Ishikawa (cell line): ENCODE data around the gene DPH7.
A peak's percentile ranks its signal among the peaks of the same experiment; 100 is the strongest.

ENCODE experiments used
- CEBPB ChIP-seq: IDR thresholded peaks from 2 replicates; pipeline ENCODE4 v1.6.1; 2012
- CREB1 ChIP-seq: IDR thresholded peaks from 2 replicates; pipeline ENCODE4 v1.6.1; 2012; ENCODE audit warnings: low read depth
- EGR1 ChIP-seq: IDR thresholded peaks from 2 replicates; pipeline ENCODE4 v1.6.1; 2012
- EP300 ChIP-seq: IDR thresholded peaks from 2 replicates; pipeline ENCODE4 v1.6.1; 2012; ENCODE audit warnings: borderline replicate concordance
- FOXM1 ChIP-seq: IDR thresholded peaks from 2 replicates; pipeline ENCODE4 v1.6.1; 2012; ENCODE audit warnings: low read depth, borderline replicate concordance
- NFIC ChIP-seq: IDR thresholded peaks from 2 replicates; pipeline ENCODE4 v1.6.1; 2012
- RAD21 ChIP-seq: IDR thresholded peaks from 2 replicates; pipeline ENCODE4 v1.6.1; 2012; ENCODE audit warnings: low read depth
- TAF1 ChIP-seq: IDR thresholded peaks from 2 replicates; pipeline ENCODE4 v1.6.1; 2012; ENCODE audit warnings: low read depth, mild to moderate bottlenecking
- TCF12 ChIP-seq: IDR thresholded peaks from 2 replicates; pipeline ENCODE4 v1.6.1; 2012; ENCODE audit warnings: low read depth
- TEAD4 ChIP-seq: IDR thresholded peaks from 2 replicates; pipeline ENCODE4 v1.6.1; 2012
- USF1 ChIP-seq: IDR thresholded peaks from 2 replicates; pipeline ENCODE4 v1.6.1; 2012
- YY1 ChIP-seq: IDR thresholded peaks from 2 replicates; pipeline ENCODE4 v1.6.1; 2012; ENCODE audit warnings: low read depth
- ZBTB7A ChIP-seq: IDR thresholded peaks from 2 replicates; pipeline ENCODE4 v1.6.1; 2012; ENCODE audit warnings: low read depth
- TF ChIP-seq, protein P1 (sequence below): IDR thresholded peaks from 2 replicates; pipeline ENCODE4 v1.6.1; 2012
- TF ChIP-seq, protein P2 (sequence below): IDR thresholded peaks from 2 replicates; pipeline ENCODE4 v1.6.1; 2012; ENCODE audit warnings: low read depth, mild to moderate bottlenecking

DPH7 gene

DNA sequence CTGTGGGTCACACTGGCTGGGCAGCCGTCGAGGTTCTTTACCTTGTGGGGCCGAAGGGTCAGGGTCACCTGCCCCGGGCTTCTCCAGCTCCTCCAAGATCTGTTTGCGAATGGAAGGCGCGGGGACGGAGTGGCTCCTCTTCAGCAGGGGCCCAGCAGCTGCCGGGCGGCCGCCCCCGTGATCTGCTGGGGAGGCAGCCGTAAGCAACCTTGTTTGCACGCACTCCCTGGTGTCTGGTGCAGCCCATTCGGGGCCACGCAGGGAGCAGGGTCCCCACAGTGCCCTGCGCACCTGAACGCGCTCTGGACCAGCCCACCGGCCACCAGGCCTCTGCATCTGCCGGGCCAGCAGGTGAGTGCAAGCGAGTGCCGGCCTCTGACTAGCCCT is 63.4 kb downstream of the DPH7 start:
- TF ChIP-seq ZBTB7A, result no peak
- no peak for TF ChIP-seq EGR1
- no peak for TF ChIP-seq TEAD4
- no peak for TF ChIP-seq TCF12

DNA sequence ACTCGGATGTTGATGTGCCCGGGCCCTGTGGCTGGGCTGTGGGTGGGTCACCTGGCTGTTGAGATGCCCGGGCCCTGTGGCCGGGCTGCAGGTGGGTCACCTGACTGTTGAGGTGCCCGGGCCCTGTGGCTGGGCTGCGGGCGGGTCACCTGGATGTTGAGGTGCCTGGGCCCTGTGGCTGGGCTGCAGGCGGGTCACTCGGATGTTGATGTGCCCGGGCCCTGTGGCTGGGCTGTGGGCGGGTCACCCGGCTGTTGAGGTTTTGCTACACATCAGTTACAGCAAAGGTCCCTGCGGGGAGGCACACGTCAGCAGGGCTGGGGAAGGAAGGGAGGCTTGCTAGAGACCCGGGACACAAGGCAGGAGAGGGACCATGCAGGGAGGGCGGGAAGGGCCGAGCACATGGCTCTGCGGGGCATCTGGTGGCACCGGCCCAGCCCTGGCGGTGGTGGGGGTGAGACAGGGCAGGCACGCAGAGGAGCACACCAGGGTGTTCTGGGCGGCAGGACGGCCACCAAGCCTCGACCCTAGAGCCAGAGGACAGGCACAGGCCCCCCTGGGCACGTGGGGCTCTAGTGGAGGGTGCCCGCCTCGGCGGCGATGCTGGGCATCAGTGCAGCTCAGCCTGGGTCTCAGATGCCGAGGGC is 63.9 kb downstream of the DPH7 start:
- TF ChIP-seq TCF12, result no peak
- no peak for TF ChIP-seq EGR1
- no peak for TF ChIP-seq CEBPB
- no peak for TF ChIP-seq FOXM1
- no peak for TF ChIP-seq USF1
- TF ChIP-seq NFIC, result no peak

- TF ChIP-seq TEAD4, result no peak
- no peak for TF ChIP-seq CREB1
- TF ChIP-seq FOXM1, result no peak
- TF ChIP-seq NFIC, result no peak
- TF ChIP-seq EGR1, result no peak
- TF ChIP-seq, protein P1, sequence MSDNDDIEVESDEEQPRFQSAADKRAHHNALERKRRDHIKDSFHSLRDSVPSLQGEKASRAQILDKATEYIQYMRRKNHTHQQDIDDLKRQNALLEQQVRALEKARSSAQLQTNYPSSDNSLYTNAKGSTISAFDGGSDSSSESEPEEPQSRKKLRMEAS, result no peak
- TF ChIP-seq RAD21, result no peak
- TF ChIP-seq EP300, result no peak
- no peak for TF ChIP-seq YY1
- no peak for TF ChIP-seq CEBPB
- TF ChIP-seq, protein P2, sequence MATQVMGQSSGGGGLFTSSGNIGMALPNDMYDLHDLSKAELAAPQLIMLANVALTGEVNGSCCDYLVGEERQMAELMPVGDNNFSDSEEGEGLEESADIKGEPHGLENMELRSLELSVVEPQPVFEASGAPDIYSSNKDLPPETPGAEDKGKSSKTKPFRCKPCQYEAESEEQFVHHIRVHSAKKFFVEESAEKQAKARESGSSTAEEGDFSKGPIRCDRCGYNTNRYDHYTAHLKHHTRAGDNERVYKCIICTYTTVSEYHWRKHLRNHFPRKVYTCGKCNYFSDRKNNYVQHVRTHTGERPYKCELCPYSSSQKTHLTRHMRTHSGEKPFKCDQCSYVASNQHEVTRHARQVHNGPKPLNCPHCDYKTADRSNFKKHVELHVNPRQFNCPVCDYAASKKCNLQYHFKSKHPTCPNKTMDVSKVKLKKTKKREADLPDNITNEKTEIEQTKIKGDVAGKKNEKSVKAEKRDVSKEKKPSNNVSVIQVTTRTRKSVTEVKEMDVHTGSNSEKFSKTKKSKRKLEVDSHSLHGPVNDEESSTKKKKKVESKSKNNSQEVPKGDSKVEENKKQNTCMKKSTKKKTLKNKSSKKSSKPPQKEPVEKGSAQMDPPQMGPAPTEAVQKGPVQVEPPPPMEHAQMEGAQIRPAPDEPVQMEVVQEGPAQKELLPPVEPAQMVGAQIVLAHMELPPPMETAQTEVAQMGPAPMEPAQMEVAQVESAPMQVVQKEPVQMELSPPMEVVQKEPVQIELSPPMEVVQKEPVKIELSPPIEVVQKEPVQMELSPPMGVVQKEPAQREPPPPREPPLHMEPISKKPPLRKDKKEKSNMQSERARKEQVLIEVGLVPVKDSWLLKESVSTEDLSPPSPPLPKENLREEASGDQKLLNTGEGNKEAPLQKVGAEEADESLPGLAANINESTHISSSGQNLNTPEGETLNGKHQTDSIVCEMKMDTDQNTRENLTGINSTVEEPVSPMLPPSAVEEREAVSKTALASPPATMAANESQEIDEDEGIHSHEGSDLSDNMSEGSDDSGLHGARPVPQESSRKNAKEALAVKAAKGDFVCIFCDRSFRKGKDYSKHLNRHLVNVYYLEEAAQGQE, result no peak
Measured at GRCh38 chr9:137511758-137512463, 66.8 kb downstream of the DPH7 start.

- TF ChIP-seq RAD21 (no peak), TCF12 (no peak), ZBTB7A (no peak), CEBPB (no peak), TAF1 (no peak)
Measured at GRCh38 chr9:137509198-137509597, 69.5 kb downstream of the DPH7 start.

GRCh38 chr9:137506702-137507171 is 72.0 kb downstream of the DPH7 start:
- no peak for TF ChIP-seq CEBPB
- TF ChIP-seq TAF1, result no peak
- TF ChIP-seq TEAD4, result no peak
- no peak for TF ChIP-seq USF1
- no peak for TF ChIP-seq ZBTB7A
- TF ChIP-seq FOXM1, result no peak
- TF ChIP-seq, protein P1, result no peak; the same call in 1 of the 2 replicates
- TF ChIP-seq, protein P2, result no peak
- no peak for TF ChIP-seq CREB1
- no peak for TF ChIP-seq YY1
- no peak for TF ChIP-seq EGR1
- TF ChIP-seq NFIC, result no peak
- TF ChIP-seq RAD21, result no peak
- TF ChIP-seq TCF12, result no peak
- no peak for TF ChIP-seq EP300

DNA sequence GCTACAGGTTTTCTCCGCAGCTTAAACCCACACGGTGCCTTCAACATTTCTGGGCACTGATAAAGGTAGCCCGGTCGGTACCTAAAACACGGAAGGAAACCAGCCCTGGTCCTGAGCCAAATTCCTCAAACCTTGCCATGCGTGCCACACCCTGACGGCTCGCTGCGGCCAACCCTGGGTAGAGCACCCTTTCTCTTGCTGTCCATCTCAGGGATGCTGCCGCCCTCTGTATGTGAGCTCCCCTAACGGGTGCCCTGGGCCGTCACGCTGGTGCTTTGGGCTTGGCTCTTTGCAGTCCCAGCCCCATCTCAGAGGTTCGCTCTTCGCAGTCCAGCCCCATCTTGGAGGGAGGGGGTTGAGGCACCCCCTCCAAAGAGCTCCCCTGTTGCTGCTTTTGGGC is 72.5 kb downstream of the DPH7 start:
- TF ChIP-seq FOXM1, result no peak
- TF ChIP-seq YY1, result no peak
- TF ChIP-seq NFIC, result peak; percentile 93
- peak; percentile 55; the same call in 1 of the 2 replicates for TF ChIP-seq USF1
- TF ChIP-seq TEAD4, result peak; percentile 92
- TF ChIP-seq TAF1, result no peak
- TF ChIP-seq EP300, result peak; percentile 49; the same call in 1 of the 2 replicates
- TF ChIP-seq TCF12, result peak; percentile 72
- TF ChIP-seq, protein P2, result no peak
- no peak for TF ChIP-seq CREB1
- no peak for TF ChIP-seq RAD21
- no peak for TF ChIP-seq CEBPB
- 0 out of 2 replicates have a peak, but pooled peaks have one; percentile 43 for TF ChIP-seq ZBTB7A
- no peak for TF ChIP-seq EGR1
- TF ChIP-seq, protein P1, result peak; percentile 59; the same call in 1 of the 2 replicates
